ENCODE data around the gene SLC12A1.

Gene SLC12A1

DNA sequence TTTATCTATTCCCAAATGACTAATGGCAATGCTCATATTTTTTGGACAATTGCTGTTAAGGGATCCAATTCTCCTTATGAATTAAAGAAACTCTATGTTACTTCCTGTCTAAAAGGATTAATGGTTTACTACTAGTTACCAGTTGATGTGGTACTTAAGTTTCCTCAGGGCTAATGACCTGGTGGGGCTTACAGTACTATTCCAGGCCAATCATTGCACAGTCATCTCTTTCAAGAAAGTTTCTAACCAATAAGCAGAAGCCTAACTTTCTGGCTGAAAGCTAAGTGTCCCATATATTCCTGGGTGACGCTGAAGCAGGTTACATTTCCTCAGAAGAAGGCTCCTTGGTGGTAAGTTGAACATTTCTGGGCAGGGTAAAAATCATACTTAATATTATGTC lies at the start of gene SLC12A1:
TSS of gene SLC12A1 (plus strand) at position 322 of the 400 bp plus-strand sequence. CDS start 1,418 bp downstream, outside the sequence.
- no peak for DNase-seq (ENCODE audit: low read depth in 2 of 2)

DNA sequence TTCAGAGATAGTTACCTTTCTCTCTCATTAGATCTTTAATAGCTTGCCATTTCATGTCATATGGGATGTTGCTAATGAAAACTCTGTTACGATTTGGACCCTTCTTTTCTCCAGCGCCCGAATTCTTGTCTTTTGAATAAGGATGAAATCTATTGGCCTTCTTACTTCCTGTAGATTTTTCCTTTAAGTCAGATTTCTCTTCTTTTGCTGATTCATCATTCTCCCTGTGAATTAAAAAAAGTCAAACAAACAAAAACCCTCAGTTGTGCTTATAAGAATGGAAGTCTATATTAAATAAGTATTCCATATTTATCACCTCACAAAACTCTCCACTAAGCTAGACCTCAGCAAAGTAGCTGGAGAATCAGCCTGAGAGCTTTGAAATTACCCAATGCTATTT lies 37.5 kb upstream of the SLC12A1 start:
- DNase-seq (ENCODE audit: low read depth in 2 of 2) = no peak

DNA sequence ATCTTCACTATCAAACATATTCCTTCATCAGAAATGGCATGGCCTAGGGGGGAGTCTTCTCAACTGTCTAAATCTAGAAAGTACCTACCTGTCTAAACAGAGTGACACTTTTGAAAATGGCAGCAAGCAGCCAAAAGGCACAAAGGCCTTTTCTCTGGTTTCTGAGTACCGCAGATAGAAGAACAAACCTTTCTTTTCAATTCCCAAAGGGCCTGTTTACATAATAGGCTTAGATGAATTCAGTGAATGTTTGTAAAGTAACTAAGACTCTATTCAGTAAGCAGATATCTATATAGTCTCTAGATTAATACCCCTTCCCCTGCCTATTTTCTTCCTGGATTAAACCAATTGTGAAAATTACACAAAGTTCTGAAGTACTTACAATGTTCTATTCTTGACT lies 35.1 kb upstream of the SLC12A1 start:
- DNase-seq (ENCODE audit: low read depth in 2 of 2) = no peak

DNA sequence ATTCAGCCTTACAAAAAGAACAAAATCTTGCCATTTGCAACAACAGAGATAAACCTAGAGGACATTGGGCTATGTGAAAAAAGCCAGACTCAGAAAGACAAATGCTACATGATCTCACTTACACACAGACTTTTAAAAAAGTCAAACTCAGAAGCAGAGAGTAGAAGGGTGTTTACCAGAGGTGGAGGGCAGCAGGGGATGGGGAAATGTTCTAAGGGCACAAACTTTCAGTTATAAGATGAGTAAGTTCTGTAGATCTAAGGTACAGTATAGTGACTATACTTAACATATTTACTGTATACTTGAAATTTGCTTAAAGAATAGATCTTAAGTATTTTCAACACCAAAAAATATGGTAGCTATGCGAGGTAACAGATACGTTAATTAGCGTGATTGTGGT lies 31.0 kb upstream of the SLC12A1 start:
- DNase-seq (ENCODE audit: low read depth in 2 of 2) = no peak

DNA sequence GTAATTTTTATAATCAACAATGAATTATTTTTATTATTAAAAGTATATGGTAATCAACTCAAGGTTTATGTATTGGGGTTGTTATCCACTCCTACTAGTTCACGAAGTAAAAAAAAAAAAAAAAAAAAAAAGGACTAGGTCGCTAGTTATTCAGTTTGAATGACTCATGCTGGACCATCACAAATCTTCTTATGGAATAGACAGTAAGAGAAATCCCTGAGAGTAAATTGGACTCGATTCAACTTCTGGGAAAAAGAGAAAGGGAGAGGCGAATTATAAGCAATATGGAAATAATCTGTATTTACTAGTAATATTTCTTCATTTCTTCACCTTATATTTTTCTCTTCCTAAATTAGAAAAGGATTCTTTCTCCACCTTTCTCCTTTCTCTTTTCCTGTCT lies 30.0 kb upstream of the SLC12A1 start:
- no peak for DNase-seq (ENCODE audit: low read depth in 2 of 2)

DNA sequence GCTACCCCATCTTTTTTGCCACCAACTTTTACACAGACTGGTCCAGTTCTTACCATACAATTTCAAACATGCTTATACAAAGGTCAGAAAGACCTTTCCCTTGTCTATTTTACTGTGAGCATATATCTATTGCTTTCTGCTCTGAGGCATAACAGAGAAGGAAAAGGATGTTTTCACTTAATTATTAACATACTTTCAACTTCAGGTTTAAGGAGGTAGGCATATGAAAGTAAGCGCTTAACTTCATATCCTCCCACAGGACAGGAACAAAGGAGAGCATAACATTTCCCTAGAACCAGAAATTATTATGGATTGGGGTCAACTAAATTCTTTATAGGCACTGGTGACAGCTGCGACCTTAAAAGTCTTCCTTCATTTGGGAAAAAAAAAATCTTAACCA lies 29.1 kb upstream of the SLC12A1 start:
- DNase-seq (ENCODE audit: low read depth in 2 of 2) = no peak

DNA sequence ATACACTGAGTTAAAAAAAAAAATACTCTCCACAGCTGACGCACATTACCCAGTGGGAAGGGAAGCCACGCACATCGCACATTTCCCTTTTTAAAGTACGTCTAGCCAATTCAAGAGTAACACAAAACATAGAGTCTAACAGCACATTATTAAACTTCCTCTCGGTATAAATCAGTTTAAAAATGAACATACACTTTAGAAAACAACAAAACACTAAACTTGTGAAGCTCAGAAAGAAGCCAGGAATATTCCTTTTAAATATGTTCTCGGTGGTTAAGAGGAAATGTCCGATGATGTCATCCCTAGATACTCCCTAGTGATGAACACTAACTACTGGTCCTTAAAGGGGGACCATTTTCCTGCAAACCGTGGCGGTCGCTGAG lies 28.7 kb upstream of the SLC12A1 start:
- no peak for DNase-seq (ENCODE audit: low read depth in 2 of 2)

DNA sequence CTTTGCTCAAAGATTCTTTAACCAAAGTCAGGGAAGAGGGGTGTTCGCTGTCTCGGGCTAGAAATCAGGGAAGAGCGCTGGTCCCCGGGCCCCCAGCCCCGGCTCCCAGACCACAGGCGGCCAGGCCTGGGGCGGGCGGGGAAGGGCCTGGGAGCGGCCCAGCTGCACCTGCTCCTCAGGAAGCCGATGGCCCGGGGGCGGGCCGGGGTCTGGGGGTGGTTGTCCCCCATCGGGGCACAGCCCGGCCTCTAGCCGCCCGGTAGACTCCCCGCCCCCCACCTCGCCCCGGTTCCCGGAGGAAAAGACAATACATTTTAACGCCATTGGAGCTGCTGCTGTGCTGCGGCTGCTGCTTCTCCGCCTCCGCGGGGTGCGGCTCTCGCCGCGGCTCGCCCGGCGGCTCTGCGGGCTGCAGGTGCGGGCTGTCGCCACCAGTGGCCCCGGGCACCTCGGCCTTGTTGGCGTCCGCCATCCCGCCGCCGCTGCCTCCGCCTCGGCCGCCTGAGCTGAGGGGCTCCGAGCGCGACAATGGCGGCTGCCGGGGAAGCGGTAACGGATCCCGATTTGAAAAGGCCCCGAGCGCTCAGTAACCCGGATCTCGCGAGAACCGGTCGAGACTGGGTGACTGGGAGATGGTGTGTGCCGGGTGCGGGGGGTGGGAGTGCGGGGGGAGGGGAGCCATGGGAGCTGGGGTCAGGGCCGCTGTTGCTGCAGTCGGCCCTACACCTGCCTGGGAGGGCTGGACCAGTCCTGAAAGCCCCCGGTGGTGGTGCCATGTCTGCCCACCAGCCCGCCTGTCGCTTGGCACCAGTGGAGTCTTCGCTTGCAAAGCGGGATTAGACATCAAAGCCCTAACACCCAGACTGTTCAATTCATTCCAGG lies 28.1 kb upstream of the SLC12A1 start, which contains the start of gene MYEF2:
TSS of gene MYEF2 (minus strand) at position 530 of the 882 bp plus-strand sequence. CDS start at position 472, 58 bp downstream.
- DNase-seq (ENCODE audit: low read depth in 2 of 2) = peak; percentile 68 to 69

DNA sequence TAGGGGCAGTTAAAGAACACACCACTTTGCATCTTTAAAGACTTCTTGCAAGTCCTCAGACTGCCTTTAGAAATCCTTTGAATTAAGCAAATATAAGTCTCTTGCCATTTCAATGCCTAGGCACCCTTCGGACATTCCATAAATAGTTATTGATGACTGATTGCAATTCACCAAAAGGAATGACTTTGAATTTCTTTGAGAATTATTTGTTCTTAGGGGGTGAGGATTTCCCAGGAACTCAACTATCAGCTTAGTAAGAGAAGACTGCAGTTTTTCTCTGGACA lies 27.5 kb upstream of the SLC12A1 start:
- DNase-seq (ENCODE audit: low read depth in 2 of 2) = no peak

DNA sequence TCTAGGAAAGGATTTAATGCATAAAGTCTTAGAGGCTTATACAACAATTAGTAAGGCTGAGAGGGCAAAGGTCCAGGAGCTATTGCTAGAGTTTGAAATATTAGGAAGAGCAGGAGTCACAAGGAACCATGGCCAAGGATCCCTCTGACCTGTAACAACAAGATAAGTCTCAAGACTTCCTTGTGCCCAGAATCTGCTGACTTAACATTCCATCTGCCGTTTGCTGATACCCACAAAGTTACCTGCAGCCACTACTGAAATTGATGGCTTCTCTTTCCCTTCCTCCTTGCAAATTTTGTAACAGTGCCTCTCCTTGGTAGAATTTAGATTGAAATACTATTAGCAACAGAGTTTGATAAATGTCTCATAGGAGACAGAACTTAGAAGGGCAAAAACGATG lies 23.4 kb upstream of the SLC12A1 start:
- DNase-seq (ENCODE audit: low read depth in 2 of 2) = no peak

DNA sequence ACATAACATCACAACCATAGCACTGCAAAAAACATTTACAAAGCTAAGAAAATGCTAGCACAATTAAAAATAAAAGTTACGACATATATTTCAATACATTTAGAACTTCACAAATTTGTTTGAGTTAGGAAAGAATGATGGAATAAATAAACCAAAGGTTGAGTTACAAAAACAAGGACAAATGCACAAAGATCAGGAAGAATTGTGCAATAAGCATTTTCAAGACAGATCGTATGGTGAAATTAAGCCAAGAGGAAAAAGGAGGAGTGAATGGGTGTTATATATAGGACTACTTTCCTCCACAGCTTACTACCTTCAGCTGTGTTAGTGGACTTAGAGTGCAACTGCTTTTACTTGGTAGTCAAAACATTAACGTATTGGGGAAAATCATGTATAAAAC lies 20.6 kb upstream of the SLC12A1 start:
- DNase-seq (ENCODE audit: low read depth in 2 of 2) = no peak

DNA sequence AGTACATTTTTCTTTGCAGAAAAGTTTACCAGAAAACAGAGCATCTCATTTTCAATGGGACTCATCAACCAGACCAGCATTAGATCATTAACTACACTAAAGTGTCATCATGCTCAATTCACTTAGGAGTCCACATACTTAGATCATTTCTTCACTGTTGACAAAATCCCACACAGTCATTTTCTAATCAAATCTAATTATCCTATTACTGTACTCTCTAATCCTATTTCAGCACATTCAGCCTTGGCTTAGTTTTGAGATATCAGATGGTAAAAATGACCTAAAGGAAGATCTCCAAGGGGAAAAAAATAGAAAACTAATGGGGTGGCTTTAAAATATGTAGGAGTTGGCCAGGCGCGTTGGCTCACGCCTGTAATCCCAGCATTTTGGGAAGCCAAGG lies 19.8 kb upstream of the SLC12A1 start:
- DNase-seq (ENCODE audit: low read depth in 2 of 2) = no peak

DNA sequence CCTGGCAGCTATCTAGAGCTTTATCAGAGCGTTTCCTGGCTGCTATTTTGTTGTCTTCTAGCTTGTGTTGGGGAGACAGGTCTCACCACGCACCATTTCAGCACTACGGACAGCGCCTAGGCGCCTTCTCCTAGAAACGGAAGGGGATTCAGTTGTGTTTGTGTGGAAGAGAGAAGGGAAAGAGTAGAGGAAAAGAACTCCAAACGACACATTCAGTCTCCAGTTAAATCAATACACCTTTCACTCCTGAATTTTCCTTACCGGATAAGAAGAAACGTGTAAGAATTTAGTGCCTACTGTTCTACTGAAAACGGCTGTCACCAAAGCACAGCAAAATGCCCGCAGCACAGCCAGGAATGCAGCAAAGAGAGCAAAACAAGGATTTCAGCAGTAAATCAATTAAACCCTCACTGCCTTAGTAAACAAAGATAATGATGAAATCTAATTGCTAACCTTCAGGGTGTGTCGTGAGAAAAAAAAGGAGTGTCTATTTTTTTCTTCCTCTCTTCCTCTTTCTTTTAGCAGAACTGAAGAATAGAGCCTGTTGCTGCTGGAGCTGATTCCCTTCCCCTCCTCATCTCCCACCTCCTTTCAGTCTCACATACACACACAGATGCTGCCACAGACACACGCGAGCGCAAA lies 15.0 kb upstream of the SLC12A1 start:
- peak in 1 of 2 donors; percentile 7 for DNase-seq (ENCODE audit: low read depth in 2 of 2)

DNA sequence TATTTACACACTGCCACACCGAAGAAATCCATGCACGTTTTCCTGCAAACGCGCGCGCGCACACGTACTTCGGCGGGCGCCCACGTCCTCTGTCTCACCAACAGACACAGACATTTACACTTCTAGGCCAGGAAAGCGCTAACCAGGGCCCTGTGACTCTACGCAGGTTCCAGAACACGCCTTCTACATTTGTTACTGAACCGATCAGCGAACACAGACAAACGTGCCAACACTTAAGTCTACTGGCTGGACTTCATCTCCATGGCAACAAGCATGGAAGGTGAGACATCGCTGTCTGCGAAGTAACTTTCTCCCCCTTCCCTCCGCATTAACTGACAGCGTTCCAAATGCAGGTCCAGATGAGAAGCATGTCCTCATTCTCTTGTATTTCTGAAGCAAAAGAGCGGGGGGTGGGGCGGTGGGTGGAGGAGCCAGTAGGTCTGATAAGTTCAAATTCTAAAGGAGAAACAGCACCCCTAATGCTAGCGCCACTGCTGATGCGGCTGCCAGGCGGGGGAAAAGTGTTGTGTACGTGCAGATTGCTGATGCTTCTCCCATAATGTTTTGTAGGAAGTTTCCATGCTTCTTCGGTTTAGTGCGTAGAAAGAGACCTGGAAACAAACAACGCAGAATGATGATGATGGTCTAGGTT lies 14.4 kb upstream of the SLC12A1 start, which contains the start of gene CTXN2:
TSS of gene CTXN2 (plus strand) at position 92 of the 652 bp plus-strand sequence. CDS start 9,636 bp downstream, outside the sequence.
- DNase-seq (ENCODE audit: low read depth in 2 of 2) = no peak

DNA sequence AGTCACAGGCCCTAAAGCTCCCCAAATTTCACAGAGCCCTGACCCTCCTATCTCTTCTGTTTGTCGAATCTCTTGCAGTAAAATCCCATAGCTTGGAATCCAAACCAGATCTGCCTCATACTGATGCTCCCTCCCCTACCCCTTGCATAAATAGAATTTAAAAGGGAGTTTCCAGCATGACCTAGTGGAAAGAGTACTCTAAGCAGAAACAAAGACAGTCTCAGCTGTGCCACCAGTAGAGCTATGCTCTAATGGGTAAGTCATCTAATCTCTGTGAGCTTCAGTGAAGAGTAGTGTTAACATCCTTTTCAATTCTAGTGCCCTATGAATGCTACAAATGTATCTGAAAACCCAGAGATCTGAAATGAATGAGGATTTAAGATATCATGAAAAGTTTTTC lies 4.0 kb upstream of the SLC12A1 start:
- DNase-seq (ENCODE audit: low read depth in 2 of 2) = no peak

DNA sequence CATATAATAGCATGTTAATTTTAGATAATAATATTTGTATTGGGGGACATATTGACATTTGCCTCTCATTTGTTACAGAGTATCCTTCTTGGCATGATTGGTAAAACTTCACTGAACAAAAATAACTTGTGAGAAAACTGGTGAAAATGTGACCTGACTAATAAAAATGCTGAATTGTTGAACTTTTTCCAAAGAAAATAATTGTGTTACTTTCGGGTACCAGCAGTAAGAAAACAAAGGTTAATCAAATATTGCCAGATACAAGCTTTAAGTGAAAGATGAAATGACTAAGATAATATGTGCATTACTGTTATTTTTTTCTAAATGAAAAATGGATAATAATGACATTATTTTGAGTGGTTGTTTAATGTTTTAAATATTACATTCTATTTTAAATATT lies 15.2 kb downstream of the SLC12A1 start:
- no peak for DNase-seq (ENCODE audit: low read depth in 2 of 2)

DNA sequence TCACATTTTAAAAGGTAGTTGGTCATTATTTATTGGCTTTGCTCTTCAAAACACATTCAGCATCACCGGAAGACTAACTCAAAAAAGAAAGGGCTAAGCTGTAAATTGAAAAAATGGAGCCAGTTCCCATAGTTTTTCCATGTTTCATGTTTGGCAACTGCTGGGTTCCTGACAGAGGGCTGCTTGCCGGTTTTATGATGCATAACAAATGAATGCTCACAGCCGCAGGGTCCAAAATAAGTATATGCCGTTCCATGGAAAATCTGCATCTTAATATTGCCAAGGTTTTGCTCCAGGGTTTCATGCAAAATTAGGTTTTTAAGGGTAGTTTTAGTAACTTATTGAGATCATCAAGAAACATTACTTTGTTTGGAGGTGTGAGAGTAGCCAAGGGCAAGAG lies 15.8 kb downstream of the SLC12A1 start:
- DNase-seq (ENCODE audit: low read depth in 2 of 2) = no peak

DNA sequence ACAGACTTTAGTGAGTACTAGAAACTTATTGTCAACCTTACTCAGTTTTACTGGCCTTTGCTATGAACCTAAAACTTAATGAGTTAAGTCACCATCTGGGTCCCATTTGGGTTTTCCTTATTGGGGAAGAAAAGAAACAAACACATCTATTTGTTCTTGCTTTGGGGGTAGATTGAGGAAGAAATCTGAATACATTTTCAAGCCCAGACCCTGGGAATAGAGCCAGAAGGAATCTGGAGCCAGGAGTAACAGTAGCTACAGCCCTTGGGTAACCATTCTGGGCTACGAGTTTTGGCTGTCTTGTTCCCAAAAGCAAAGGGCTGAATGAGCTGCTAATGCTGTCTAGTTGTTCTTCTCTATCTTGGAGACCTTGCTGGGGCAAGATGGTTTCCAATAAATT lies 16.5 kb downstream of the SLC12A1 start:
- DNase-seq (ENCODE audit: low read depth in 2 of 2) = no peak

DNA sequence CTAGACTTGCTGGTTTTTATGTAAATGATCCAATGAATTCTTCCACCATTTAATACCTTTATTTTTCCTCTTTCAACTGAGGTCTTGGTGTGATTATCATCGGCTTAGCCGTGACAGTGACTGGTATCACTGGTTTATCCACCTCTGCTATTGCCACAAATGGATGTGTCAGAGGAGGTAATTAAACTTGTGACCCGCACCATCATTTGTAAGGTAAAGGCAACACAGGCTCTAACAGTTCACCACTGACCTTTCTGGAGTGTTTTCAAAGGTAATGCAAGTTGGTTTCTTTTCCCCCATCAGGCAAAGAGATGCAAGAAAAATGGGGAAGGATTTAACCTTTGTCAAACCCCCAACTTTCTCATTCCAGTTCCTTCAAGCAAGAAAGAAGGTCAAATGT lies 19.7 kb downstream of the SLC12A1 start:
- no peak for DNase-seq (ENCODE audit: low read depth in 2 of 2)

DNA sequence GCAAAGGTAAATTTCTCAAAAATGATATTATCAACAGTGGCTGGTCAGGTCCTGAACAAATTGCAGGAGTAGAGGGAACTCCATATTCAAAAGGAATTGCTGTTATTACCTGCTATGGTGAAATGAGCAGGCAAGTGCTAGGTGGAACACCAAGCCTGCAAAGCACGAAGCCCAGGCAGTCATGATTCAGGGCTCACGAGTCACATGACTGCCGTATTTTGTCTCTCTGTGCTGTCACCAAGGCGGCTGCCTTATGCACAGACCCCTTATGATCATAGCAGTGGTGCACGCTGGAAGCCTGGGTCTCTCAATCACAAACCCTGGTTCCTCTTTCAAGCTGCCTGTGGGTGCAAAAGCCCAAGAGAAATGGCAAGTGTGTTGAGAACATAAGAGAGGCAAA lies 24.4 kb downstream of the SLC12A1 start:
- no peak for DNase-seq (ENCODE audit: low read depth in 2 of 2)

DNA sequence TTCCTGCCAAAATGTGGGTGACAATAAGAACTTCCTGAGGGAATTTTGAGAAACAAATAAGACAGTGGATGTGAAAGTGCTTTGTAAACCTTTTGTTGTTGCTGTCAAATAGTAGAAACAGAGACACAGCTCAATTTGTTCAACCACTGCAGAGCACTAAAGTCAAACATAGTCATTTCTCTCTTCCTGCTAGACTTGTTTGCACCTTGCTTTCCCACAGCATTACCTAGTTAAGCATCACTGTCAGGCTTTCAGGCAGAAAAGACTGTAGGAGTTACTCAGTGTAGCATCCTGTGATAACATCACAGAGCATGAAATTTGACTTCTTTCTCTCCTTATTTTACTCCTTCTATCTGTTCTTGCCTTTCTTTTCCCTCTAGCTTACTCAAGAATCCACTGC lies 27.1 kb downstream of the SLC12A1 start:
- no peak for DNase-seq (ENCODE audit: low read depth in 2 of 2)

DNA sequence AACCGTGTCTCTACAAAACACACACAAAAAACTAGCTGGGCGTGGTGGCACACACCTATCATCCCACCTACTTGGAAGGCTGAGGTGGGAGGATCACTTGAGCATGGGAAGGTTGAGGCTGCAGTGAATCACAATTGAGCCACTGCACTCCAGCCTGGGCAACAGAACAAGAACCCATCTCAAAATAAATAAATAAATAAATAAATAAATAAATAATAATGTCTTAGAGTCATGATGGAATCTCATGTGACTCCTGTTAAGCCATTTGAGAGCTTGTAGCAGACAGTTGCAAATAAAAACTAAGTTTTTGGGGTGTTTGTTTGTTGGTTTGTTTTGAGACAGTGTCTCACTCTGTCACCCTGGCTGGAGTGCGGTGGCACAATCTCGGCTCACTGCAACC lies 33.2 kb downstream of the SLC12A1 start:
- no peak for DNase-seq (ENCODE audit: low read depth in 2 of 2)

DNA sequence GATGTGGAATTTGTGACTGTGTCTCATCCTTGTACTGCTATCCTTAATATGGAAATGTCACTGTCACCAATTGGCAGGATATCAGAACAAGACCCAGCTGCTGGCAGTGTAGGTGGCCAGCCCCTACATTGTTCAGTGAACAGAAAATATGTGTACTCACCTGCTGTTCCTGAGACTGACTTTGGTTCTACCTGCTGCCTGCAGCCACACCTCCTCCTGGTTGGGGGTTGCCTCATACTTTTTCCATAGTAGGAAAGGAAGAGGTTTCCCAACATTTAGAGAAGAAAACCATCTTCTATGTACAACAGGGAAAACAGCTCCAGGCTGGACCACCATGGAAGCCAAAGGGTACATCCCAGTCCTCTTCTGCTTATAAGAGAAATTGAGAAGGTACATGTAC lies 35.9 kb downstream of the SLC12A1 start:
- DNase-seq (ENCODE audit: low read depth in 2 of 2) = no peak

Data from stimulated activated CD4-positive, alpha-beta T cell treated with anti-CD3 and anti-CD28 coated beads, Interleukin-15, amount 100 ng/mL, for 48 hours (primary cell).